ENCODE data around the gene FIBCD1. TPM values are rescaled to one million over a fixed set of nuclear protein-coding genes. Genes with fewer than 3 reads are reported as not detected.
A peak's percentile ranks its signal among the peaks of the same experiment; 100 is the strongest.

FIBCD1 gene
- total RNA-seq, 4 donors from 2014 or later = 3.3 TPM; not detected in 3

DNA sequence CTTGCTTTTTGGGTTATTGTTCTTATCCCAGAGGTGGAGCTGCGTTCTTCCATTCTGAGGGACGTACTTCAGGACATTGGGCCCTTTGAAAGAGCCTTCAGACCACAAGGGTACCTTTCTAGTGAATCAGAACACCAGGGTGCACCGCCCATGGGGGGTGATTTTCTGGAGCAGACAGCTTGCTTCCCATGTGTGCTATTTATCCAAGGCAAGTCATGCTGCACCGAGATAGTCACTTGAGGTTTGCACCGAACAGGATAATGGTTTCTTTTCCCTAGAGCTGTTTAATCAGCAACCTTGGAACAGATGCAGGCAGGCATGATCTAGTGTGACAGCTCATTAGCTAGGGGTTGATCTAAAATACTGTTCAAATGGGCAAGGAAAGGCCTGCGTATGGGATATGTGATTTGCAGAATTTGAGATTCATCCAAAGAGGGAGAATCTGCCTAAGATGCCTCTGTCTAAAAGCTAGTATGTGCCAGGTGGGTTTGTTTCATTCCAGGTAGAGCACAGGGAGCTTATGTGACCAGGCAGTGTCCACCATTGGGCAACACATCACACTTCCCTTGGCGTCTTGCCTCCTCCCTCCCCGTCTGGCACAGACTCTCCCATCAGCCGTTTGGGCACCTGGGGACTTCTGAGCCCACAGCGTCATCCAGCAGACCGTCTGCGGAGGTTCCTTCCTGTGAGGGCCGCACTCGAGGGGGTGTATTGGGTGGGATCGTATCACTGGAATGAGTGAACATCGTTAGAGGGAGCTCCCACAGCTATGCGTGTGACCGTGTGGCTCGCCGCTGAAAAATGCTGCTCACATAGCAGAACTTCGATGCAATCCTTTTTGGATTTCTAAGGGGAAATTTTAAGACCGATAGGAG is 80.9 kb downstream of the FIBCD1 start:
- peak in 1 of 3 donors; percentile 56 for DNase-seq
- H3K27me3 ChIP-seq = no peaks in the 10 kb centered on the region
- H3K9me3 ChIP-seq = no peaks in the 10 kb centered on the region
- H3K36me3 ChIP-seq = peaks cover 0 to 45% (median 0%) of the 10 kb centered on the region in 3 donors
- TF ChIP-seq POLR2A (IDR thresholded peaks at IDR 0.05) = no peak
- TF ChIP-seq, protein P1, sequence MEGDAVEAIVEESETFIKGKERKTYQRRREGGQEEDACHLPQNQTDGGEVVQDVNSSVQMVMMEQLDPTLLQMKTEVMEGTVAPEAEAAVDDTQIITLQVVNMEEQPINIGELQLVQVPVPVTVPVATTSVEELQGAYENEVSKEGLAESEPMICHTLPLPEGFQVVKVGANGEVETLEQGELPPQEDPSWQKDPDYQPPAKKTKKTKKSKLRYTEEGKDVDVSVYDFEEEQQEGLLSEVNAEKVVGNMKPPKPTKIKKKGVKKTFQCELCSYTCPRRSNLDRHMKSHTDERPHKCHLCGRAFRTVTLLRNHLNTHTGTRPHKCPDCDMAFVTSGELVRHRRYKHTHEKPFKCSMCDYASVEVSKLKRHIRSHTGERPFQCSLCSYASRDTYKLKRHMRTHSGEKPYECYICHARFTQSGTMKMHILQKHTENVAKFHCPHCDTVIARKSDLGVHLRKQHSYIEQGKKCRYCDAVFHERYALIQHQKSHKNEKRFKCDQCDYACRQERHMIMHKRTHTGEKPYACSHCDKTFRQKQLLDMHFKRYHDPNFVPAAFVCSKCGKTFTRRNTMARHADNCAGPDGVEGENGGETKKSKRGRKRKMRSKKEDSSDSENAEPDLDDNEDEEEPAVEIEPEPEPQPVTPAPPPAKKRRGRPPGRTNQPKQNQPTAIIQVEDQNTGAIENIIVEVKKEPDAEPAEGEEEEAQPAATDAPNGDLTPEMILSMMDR (IDR thresholded peaks at IDR 0.05) = no peak
- H3K27ac ChIP-seq = peak overlapping the region in 1 of 4 donors; percentile 47
- peaks cover 0 to 18% (median 3%) of the 10 kb centered on the region in 4 donors for H3K4me1 ChIP-seq
- H3K4me3 ChIP-seq = no peak overlapping the region

- DNase-seq = no peak
- Histone ChIP-seq H3K9me3 (no peaks in the 10 kb centered on the region), H3K4me1 (peaks cover 0 to 11% (median 2%) of the 10 kb centered on the region in 4 donors), H3K27me3 (no peaks in the 10 kb centered on the region), H3K27ac (no peak overlapping the region), H3K4me3 (no peak overlapping the region), H3K36me3 (peaks cover 0 to 37% (median 0%) of the 10 kb centered on the region in 3 donors)
- TF ChIP-seq, protein P1 (IDR thresholded peaks at IDR 0.05) = no peak
- no peak for TF ChIP-seq POLR2A (IDR thresholded peaks at IDR 0.05)
Measured at GRCh38 chr9:130856474-130856873, 82.6 kb downstream of the FIBCD1 start.

DNA sequence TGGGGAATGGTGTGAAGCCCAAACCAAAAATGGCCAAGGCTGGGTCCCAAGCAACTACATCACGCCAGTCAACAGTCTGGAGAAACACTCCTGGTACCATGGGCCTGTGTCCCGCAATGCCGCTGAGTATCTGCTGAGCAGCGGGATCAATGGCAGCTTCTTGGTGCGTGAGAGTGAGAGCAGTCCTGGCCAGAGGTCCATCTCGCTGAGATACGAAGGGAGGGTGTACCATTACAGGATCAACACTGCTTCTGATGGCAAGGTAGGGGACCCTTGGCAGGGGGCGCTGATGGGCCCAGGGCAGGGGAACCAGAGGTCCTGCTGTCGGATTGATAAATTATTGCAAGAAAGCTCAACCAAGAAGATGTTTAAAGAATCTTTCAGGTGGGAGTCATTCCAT is 84.2 kb downstream of the FIBCD1 start:
- no peaks in the 10 kb centered on the region for H3K9me3 ChIP-seq
- H3K4me3 ChIP-seq = no peak overlapping the region
- H3K36me3 ChIP-seq = peaks cover 0 to 37% (median 0%) of the 10 kb centered on the region in 3 donors
- DNase-seq = no peak
- TF ChIP-seq, protein P1 (IDR thresholded peaks at IDR 0.05) = no peak
- TF ChIP-seq POLR2A (IDR thresholded peaks at IDR 0.05) = no peak
- peaks cover 0 to 9% (median 0%) of the 10 kb centered on the region in 4 donors for H3K4me1 ChIP-seq
- H3K27ac ChIP-seq = peak overlapping the region in 1 of 4 donors; percentile 4
- H3K27me3 ChIP-seq = no peaks in the 10 kb centered on the region

GRCh38 chr9:130854092-130854491 is 85.0 kb downstream of the FIBCD1 start:
- Histone ChIP-seq H3K36me3 (peaks cover 0 to 37% (median 0%) of the 10 kb centered on the region in 3 donors), H3K27ac (peak overlapping the region in 1 of 4 donors; percentile 4), H3K9me3 (no peaks in the 10 kb centered on the region), H3K27me3 (no peaks in the 10 kb centered on the region), H3K4me3 (no peak overlapping the region), H3K4me1 (peaks cover 0 to 9% (median 0%) of the 10 kb centered on the region in 4 donors)
- no peak for TF ChIP-seq POLR2A (IDR thresholded peaks at IDR 0.05)
- TF ChIP-seq, protein P1 (IDR thresholded peaks at IDR 0.05) = no peak
- DNase-seq = no peak

DNA sequence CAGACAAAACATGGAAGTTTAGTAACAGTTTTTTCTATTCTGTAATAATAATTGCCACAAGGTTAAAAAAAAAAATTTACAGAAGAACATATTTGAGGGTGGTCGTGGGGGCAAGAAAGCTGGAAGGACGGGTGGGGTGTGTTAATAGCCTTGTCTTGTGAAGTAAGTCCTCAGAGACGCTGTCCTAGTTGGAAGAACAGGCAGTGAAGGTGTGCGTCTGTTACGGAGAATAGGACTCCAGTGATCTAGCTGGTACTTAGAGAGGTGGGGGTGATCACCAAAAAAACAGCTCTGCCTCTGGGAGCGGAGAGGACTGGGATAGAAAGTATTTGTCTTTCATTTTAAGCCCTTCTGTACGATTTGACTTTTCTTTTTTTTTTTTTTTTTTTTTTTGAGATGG is 86.2 kb downstream of the FIBCD1 start:
- DNase-seq = no peak
- Histone ChIP-seq H3K36me3 (peaks cover 0 to 32% (median 0%) of the 10 kb centered on the region in 3 donors), H3K4me3 (no peak overlapping the region), H3K27ac (peak overlapping the region in 1 of 4 donors; percentile 25), H3K27me3 (no peaks in the 10 kb centered on the region), H3K4me1 (peaks cover 0 to 5% (median 0%) of the 10 kb centered on the region in 4 donors), H3K9me3 (no peaks in the 10 kb centered on the region)
- TF ChIP-seq, protein P1 (IDR thresholded peaks at IDR 0.05) = no peak
- TF ChIP-seq POLR2A (IDR thresholded peaks at IDR 0.05) = no peak

Other genes starting within 250 kb of the FIBCD1 start
- gene EXOSC2, start 245.5 kb downstream of the FIBCD1 start, total RNA-seq = 10 to 100 TPM; 19.1 to 33.8 (median 20.8) TPM
- gene ABL1, start 104.0 kb downstream of the FIBCD1 start, total RNA-seq = 10 to 100 TPM; 43.6 to 85.8 (median 67.4) TPM
- not detected for gene QRFP, start 42.4 kb downstream of the FIBCD1 start, total RNA-seq
- gene LAMC3, start 69.9 kb upstream of the FIBCD1 start, total RNA-seq = 1 to 10 TPM in 3 of 4 donors, not detected in 1; 1.6 to 4.1 (median 3.9) TPM
- 10 to 100 TPM in 1 of 4 donors, 1 to 10 TPM in 3; 1.5 to 10.7 (median 2.8) TPM for gene AIF1L, start 157.3 kb upstream of the FIBCD1 start, total RNA-seq
- gene NUP214, start 186.3 kb upstream of the FIBCD1 start, total RNA-seq = 100 to 1,000 TPM in 2 of 4 donors, 10 to 100 TPM in 2; 48.2 to 159 (median 88.2) TPM